ENCODE data around the gene NUP205. TPM values are rescaled to one million over a fixed set of nuclear protein-coding genes. Genes with fewer than 3 reads are reported as not detected.

NUP205 gene
- total RNA-seq, 1 experiment from 2014 or later: 90.4 TPM

DNA sequence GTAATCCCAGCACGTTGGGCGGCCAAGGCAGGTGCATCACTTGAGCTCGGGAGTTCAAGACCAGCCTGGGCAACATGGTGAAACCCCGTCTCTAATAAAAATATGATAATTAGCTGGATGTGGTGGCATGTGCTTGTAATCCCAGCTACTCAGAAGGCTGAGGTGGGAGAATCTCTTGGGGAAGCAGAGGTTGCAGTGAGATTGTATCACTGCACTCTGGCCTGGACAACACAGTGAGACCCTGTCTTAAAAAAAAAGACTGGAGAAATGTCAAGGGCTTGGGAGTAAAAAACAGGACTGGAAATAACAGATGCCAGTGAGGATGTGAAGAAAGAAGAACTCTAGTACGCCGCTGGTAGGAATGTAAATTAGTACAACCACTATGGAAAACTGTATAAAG, 16.7 kb upstream of the NUP205 start:
- no TSS peak for BruUV-seq (replicated peaks)

GRCh38 chr7:135550196-135550595, 7.5 kb upstream of the NUP205 start:
- TF ChIP-seq SIN3A (IDR thresholded peaks at IDR 0.05; ENCODE audit: borderline replicate concordance, insufficient read depth, low read depth, low read length): no peak
- TF ChIP-seq TCF7L2 (IDR thresholded peaks at IDR 0.05; ENCODE audit: low read depth, low read length): no peak
- no peak for TF ChIP-seq REST (IDR thresholded peaks at IDR 0.05; ENCODE audit: insufficient read depth in 1 of 2, low read depth in 2 of 2, low read length in 1 of 2)
- no peak for TF ChIP-seq POLR2AphosphoS5 (IDR thresholded peaks at IDR 0.05; ENCODE audit: low read depth, low read length)
- TF ChIP-seq, protein P1, sequence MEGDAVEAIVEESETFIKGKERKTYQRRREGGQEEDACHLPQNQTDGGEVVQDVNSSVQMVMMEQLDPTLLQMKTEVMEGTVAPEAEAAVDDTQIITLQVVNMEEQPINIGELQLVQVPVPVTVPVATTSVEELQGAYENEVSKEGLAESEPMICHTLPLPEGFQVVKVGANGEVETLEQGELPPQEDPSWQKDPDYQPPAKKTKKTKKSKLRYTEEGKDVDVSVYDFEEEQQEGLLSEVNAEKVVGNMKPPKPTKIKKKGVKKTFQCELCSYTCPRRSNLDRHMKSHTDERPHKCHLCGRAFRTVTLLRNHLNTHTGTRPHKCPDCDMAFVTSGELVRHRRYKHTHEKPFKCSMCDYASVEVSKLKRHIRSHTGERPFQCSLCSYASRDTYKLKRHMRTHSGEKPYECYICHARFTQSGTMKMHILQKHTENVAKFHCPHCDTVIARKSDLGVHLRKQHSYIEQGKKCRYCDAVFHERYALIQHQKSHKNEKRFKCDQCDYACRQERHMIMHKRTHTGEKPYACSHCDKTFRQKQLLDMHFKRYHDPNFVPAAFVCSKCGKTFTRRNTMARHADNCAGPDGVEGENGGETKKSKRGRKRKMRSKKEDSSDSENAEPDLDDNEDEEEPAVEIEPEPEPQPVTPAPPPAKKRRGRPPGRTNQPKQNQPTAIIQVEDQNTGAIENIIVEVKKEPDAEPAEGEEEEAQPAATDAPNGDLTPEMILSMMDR (IDR thresholded peaks at IDR 0.05): no peak
- ChIA-PET CTCF (no interaction called here), POLR2A (no interaction called here)
- Histone ChIP-seq H3K9me3 (ENCODE audit: control insufficient read depth, insufficient read depth, low read depth, low read length) (no peaks in the 10 kb centered on the region), H3K27me3 (ENCODE audit: control insufficient read depth, insufficient read depth, low read length) (no peaks in the 10 kb centered on the region), H3K4me1 (ENCODE audit: control insufficient read depth, insufficient read depth, low read length) (no peaks in the 10 kb centered on the region), H3K36me3 (ENCODE audit: control insufficient read depth, insufficient read depth, low read length) (no peaks in the 10 kb centered on the region), H3K4me3 (ENCODE audit: low read depth in 2 of 2, low read length in 2 of 2) (no peak overlapping the region), H3K27ac (ENCODE audit: low read length) (no peak overlapping the region)
- intact Hi-C loops (cut with micrococcal nuclease; ENCODE audit: unreplicated experiment) (no loop called here), in situ Hi-C loops (cut with HindIII; ENCODE audit: low pct_unique_long_range_greater_than_20kb, low sequenced_read_pairs) (no loop called here)
- no TSS peak for BruUV-seq (replicated peaks)
- no peak for ATAC-seq
- DNase-seq (ENCODE audit: low read depth, low spot score): no peak

More for the DNA sequence above, 16.7 kb upstream of the NUP205 start:
- no peak for ATAC-seq
- intact Hi-C loops (cut with micrococcal nuclease; ENCODE audit: unreplicated experiment): no loop called here
- ChIA-PET CTCF (no interaction called here), POLR2A (no interaction called here)
- TF ChIP-seq POLR2AphosphoS5 (IDR thresholded peaks at IDR 0.05; ENCODE audit: low read depth, low read length): no peak
- TF ChIP-seq REST (IDR thresholded peaks at IDR 0.05; ENCODE audit: insufficient read depth in 1 of 2, low read depth in 2 of 2, low read length in 1 of 2): no peak
- no peak for TF ChIP-seq TCF7L2 (IDR thresholded peaks at IDR 0.05; ENCODE audit: low read depth, low read length)
- no peak for TF ChIP-seq SIN3A (IDR thresholded peaks at IDR 0.05; ENCODE audit: borderline replicate concordance, insufficient read depth, low read depth, low read length)
- TF ChIP-seq, protein P1 (IDR thresholded peaks at IDR 0.05): no peak
- no peak for DNase-seq (ENCODE audit: low read depth, low spot score)
- Histone ChIP-seq H3K27me3 (ENCODE audit: control insufficient read depth, insufficient read depth, low read length) (no peaks in the 10 kb centered on the region; the same call in 1 of the 2 replicates), H3K9me3 (ENCODE audit: control insufficient read depth, insufficient read depth, low read depth, low read length) (no peaks in the 10 kb centered on the region), H3K4me3 (ENCODE audit: low read depth in 2 of 2, low read length in 2 of 2) (no peak overlapping the region), H3K4me1 (ENCODE audit: control insufficient read depth, insufficient read depth, low read length) (no peaks in the 10 kb centered on the region), H3K36me3 (ENCODE audit: control insufficient read depth, insufficient read depth, low read length) (no peaks in the 10 kb centered on the region), H3K27ac (ENCODE audit: low read length) (no peak overlapping the region)
- in situ Hi-C loops (cut with HindIII; ENCODE audit: low pct_unique_long_range_greater_than_20kb, low sequenced_read_pairs): no loop called here

All from Panc1 (cell line).